Measurements from ENCODE around the gene MAPK10.

MAPK10 gene

GRCh38 chr4:86100539-86101215 is 259.2 kb downstream of the MAPK10 start:
- Histone ChIP-seq H3K36me3 (ENCODE audit: insufficient read depth) (no peaks in the 10 kb centered on the region), H3K79me2 (ENCODE audit: insufficient read depth, low read depth) (no peaks in the 10 kb centered on the region), H3K4me3 (IDR thresholded peaks at IDR 0.05; ENCODE audit: insufficient read depth, low read depth, low read length) (no peak overlapping the region), H4K20me1 (ENCODE audit: insufficient read depth) (no peaks in the 10 kb centered on the region), H3K27ac (no peak overlapping the region), H2AFZ (ENCODE audit: low read depth) (no peak overlapping the region), H3K4me1 (ENCODE audit: low read depth, poor library complexity, severe bottlenecking) (peaks cover 19% of the 10 kb centered on the region), H3K27me3 (ENCODE audit: insufficient read depth, low read depth) (no peaks in the 10 kb centered on the region), H3K4me2 (no peak overlapping the region), H3K9ac (no peak overlapping the region)
- TF ChIP-seq CTCF (conservative IDR thresholded peaks at IDR 0.05; ENCODE audit: low read depth, low read length), result no peak

GRCh38 chr4:86099348-86099747 is 260.5 kb downstream of the MAPK10 start:
- Histone ChIP-seq H3K4me2 (peak overlapping the region; percentile 61), H3K4me3 (IDR thresholded peaks at IDR 0.05; ENCODE audit: insufficient read depth, low read depth, low read length) (peak overlapping the region; percentile 46), H3K27me3 (ENCODE audit: insufficient read depth, low read depth) (no peaks in the 10 kb centered on the region), H3K9ac (no peak overlapping the region), H3K27ac (no peak overlapping the region), H3K36me3 (ENCODE audit: insufficient read depth) (no peaks in the 10 kb centered on the region), H2AFZ (ENCODE audit: low read depth) (peak overlapping the region; percentile 12; the same call in 1 of the 2 replicates), H3K4me1 (ENCODE audit: low read depth, poor library complexity, severe bottlenecking) (peaks cover 19% of the 10 kb centered on the region), H4K20me1 (ENCODE audit: insufficient read depth) (no peaks in the 10 kb centered on the region), H3K79me2 (ENCODE audit: insufficient read depth, low read depth) (no peaks in the 10 kb centered on the region)
- no peak for TF ChIP-seq CTCF (conservative IDR thresholded peaks at IDR 0.05; ENCODE audit: low read depth, low read length)

- Histone ChIP-seq H3K27me3 (ENCODE audit: insufficient read depth, low read depth) (no peaks in the 10 kb centered on the region), H3K4me1 (ENCODE audit: low read depth, poor library complexity, severe bottlenecking) (peaks cover 19% of the 10 kb centered on the region)
- no peak for TF ChIP-seq CTCF (conservative IDR thresholded peaks at IDR 0.05; ENCODE audit: low read depth, low read length)
Observed at GRCh38 chr4:86098691-86099090, 261.2 kb downstream of the MAPK10 start.

GRCh38 chr4:86096373-86096772 is 263.5 kb downstream of the MAPK10 start:
- H3K36me3 ChIP-seq (ENCODE audit: insufficient read depth), result no peaks in the 10 kb centered on the region
- no peak overlapping the region for H3K4me3 ChIP-seq (IDR thresholded peaks at IDR 0.05; ENCODE audit: insufficient read depth, low read depth, low read length)
- TF ChIP-seq CTCF (conservative IDR thresholded peaks at IDR 0.05; ENCODE audit: low read depth, low read length), result no peak

More at GRCh38 chr4:86098691-86099090, 261.2 kb downstream of the MAPK10 start:
- H3K9ac ChIP-seq, result no peak overlapping the region
- H3K36me3 ChIP-seq (ENCODE audit: insufficient read depth), result no peaks in the 10 kb centered on the region
- H3K79me2 ChIP-seq (ENCODE audit: insufficient read depth, low read depth), result no peaks in the 10 kb centered on the region
- H4K20me1 ChIP-seq (ENCODE audit: insufficient read depth), result no peaks in the 10 kb centered on the region
- H3K4me3 ChIP-seq (IDR thresholded peaks at IDR 0.05; ENCODE audit: insufficient read depth, low read depth, low read length), result peak overlapping the region; percentile 46
- peak overlapping the region; percentile 61 for H3K4me2 ChIP-seq
- peak overlapping the region; percentile 12; the same call in 1 of the 2 replicates for H2AFZ ChIP-seq (ENCODE audit: low read depth)
- peak overlapping the region; percentile 12; the same call in 1 of the 2 replicates for H3K27ac ChIP-seq

More at GRCh38 chr4:86096373-86096772, 263.5 kb downstream of the MAPK10 start:
- Histone ChIP-seq H3K27me3 (ENCODE audit: insufficient read depth, low read depth) (no peaks in the 10 kb centered on the region), H3K79me2 (ENCODE audit: insufficient read depth, low read depth) (no peaks in the 10 kb centered on the region), H3K4me2 (no peak overlapping the region), H3K27ac (no peak overlapping the region), H4K20me1 (ENCODE audit: insufficient read depth) (no peaks in the 10 kb centered on the region), H3K9ac (no peak overlapping the region), H2AFZ (ENCODE audit: low read depth) (no peak overlapping the region), H3K4me1 (ENCODE audit: low read depth, poor library complexity, severe bottlenecking) (peaks cover 19% of the 10 kb centered on the region)
